ENCODE measurements around the gene PNPLA6.
"Not testable (repeated sequence)": the region's sequence is repeated elsewhere in the genome, so short reads cannot be mapped to it uniquely, and the experiment has no call there.

The PNPLA6 gene

DNA sequence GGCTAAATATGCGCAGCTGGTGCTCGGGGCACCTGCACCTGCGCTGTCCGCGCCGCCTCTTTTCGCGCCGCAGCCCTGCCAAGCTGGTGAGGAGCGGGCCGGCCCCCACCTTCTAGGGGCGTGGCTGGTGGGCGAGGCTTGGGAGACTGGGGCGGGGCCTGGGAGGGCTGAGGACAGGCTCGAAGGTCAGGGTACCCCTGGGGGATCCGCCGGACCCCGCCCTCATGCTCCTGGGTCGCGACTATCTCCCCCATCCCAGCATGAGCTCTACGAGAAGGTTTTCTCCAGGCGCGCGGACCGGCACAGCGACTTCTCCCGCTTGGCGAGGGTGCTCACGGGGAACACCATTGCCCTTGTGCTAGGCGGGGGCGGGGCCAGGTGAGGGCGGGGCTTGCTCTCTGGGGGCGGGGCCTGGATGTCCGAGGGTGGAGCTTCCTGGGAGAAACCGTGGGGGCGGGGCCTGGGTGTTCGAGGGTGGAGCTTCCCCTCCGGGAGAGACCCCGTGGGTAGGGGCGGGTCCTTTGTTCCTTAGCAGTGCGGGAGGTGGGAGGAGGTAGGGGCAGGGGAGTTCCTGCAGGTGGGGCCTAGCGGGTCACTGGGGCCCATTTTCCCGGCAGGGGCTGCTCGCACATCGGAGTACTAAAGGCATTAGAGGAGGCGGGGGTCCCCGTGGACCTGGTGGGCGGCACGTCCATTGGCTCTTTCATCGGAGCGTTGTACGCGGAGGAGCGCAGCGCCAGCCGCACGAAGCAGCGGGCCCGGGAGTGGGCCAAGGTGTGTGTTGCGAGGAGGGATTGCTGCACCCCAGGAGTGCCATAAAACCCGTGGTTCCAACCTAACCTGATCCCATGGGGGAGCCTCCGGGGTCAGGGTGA, 19.7 kb downstream of the PNPLA6 start:
- DNase-seq (ENCODE audit: low read depth) = no peak

DNA sequence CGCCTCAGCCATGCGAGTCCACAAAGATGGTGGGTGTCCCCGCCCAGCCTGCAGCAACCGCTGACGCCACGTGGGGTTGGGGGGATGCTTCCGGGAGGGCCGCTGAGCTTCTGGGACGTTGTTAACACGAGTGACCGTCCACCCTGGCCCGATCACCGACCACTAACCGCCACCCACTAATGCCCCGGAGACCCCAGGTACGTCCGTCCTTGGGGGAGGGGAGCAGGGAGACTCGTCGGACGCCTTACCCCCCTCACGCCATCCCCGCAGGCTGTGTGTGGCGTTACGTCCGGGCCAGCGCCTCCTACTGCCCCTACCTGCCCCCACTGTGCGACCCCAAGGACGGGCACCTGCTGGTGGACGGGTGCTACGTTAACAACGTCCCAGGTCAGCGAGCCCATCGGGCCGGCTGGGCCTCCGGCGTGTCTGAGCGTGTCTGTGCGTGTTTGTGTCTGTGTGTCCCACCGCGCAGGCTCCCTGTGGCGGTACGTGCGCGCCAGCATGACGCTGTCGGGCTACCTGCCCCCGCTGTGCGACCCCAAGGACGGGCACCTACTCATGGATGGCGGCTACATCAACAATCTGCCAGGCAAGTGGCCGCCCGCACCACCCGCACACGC, 21.3 kb downstream of the PNPLA6 start:
- no peak for DNase-seq (ENCODE audit: low read depth)

DNA sequence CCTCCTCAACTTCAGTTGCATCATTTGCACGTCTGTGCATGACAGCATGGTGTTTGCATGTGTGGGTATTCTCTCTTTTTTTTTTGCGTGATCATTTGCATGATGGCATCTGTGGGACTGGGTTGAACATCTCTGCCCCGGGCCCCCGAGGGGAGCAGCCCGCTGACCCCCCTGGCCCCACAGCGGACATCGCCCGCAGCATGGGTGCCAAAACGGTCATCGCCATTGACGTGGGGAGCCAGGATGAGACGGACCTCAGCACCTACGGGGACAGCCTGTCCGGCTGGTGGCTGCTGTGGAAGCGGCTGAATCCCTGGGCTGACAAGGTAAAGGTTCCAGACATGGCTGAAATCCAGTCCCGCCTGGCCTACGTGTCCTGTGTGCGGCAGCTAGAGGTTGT, 23.1 kb downstream of the PNPLA6 start:
- DNase-seq (ENCODE audit: low read depth) = no peak

DNA sequence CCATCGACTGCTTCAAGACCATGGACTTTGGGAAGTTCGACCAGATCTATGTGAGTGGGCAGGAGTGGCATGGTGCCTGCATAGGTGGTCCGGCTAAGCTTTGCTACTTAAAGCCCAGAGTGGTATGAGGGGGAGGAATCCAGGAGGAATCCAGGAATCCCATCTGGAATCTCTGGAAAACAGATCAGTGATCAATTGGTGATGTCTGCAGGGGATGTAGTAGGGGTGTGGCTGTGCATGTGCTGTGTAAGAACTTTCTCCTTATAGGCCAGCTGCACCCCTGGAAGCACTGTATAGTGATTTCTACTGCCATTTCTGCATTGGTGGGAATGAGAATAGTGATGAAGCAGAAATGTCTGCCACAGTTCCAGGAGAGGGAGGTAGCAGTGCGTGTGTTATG, 23.6 kb downstream of the PNPLA6 start:
- no peak for DNase-seq (ENCODE audit: low read depth)

DNA sequence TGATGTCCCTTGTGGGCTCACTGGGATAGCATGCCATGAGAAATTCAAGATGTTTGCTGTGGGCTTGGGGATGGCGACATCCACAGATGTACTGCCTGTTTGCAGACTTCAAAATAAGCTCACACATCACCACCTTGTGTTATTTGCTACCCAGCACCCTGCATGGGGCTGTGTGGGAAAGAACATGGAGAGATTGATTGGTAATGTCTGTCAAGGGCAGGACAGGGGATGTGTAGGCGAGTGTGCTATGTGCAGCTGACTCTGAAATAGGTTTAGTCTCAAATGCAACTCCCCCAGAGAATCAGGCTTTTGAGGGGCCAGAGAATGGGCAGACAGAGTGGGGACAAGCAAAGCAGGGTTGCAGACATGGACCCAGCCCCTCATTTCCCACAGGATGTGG, 24.7 kb downstream of the PNPLA6 start:
- DNase-seq (ENCODE audit: low read depth) = no peak

DNA sequence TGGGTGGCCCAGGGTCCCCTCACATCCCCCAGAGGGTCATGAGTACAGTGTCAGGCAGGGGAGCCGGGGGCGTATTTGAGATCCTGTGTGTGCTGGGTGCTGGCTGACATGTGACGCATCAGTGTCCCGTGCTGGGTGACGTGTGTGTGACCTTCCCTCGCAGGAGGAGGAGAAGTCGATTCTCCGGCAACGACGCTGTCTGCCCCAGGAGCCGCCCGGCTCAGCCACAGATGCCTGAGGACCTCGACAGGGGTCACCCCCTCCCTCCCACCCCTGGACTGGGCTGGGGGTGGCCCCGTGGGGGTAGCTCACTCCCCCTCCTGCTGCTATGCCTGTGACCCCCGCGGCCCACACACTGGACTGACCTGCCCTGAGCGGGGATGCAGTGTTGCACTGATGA, 25.8 kb downstream of the PNPLA6 start:
- no peak for DNase-seq (ENCODE audit: low read depth)

DNA sequence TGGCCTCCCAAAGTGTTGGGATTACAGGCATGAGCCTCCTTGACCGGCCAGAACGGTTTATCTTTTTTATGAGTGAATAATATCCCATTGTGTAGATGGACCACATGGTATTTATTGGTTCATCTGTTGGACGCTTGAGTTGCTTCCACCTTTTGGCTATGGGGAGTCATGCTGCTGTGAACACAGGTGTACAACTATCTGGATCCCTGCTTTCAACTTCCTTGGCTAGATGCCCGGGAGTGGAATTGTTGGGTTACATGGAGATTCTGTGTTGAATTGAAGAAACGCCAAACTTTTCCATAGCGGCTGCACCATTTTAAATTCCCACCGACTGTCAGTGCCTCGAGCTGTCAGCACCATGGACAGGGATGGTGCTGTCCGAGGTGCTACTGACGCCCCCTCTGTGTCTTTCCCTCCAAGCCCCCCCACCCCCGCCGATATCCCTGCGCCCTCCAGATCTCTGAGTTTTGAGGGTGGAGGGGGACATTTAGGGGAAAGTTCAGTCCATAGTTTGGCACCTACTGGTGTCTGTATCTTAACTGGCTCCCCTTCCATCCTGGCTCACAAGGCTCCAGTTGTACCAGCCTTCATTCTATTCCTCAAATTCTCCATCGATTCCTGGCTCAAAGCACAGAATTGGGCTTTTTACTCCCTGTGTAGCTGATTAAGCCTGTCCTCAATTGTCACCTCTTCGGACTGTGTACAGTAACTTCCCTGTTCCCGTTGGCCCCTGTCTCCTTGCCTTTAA, 27.3 kb downstream of the PNPLA6 start:
- peak; percentile 13 for DNase-seq (ENCODE audit: low read depth)

DNA sequence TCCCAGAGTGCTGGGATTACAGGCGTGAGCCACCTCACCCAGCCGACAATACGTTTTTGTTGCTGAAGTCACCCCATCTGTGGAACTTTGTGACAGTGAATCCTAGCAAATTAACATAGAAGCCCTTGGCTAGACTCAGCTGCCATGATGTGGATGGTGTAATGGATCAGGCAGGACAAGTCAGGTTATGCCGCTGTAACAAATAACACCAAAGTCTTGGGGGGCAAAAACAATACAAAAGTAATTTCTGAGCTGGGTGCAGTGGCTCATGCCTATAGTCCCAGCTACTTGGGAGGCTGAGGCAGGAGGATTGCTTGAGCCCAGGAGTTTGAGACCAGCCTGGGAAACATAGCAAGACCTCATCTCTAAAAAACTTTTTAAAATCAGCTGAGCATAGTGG, 29.3 kb downstream of the PNPLA6 start:
- no peak for DNase-seq (ENCODE audit: low read depth)

DNA sequence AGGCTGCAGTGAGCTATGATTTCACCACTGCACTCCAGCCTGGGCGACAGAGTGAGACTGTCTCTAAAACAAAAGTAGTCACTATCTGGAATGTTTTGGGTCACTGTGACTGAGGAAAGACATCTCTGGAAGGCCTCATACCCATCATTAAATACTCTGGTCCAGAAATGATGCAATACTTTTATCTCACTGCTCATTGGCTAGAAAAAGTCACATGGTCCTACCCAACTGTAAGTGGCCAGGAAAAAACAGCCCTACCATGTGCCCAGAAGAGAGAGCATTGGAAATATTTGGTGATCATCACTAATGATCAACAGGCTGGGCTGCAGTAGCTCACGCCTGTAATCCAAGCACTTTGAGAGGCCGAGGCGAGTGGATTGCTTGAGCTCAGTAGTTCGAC, 29.8 kb downstream of the PNPLA6 start:
- no peak for DNase-seq (ENCODE audit: low read depth)

DNA sequence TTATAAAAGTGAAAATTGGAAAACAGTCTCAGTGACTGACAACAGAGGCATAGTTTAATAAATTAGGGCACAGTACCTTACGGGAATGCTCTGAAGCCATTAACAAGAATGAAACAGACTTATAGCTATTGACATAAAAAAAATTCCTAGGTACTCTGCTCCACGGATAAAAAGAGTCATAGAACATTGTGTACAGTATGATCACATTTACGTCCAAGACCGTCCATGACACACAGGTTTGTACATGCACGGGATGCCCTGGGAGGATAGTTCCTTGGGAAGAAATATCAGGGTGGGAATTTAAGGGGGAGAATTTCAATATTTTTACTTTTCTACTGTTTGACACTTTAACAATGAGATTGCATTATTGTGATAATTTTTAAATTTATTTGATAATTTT, 35.2 kb downstream of the PNPLA6 start:
- DNase-seq (ENCODE audit: low read depth) = no peak

DNA sequence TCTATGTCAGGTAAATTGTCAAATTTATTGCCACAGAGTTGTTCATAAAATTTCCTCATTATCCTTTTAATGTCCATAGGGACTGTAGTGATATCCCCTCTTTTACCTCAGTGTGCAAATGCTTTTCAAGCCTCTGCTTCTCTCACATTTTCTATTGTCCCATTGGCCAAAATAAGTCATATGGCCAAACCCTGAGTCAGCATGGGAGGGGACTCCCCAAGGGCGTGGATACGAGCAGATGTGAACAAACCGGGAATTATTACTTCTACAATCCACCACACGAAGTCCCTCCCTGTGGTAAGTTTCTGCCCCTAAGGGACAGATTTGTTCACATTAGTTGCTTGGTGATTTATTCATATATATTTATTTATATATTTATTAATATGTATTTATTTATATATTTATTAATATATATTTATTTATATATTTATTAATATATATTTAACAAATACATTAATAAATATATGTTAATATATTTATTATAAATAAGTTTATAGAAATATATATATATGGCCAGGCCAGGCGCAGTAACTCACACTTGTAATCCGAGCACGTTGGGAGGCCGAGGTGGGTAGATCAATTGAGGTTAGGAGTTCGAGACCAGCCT, 40.0 kb downstream of the PNPLA6 start:
- DNase-seq (ENCODE audit: low read depth) = peak; percentile 31

DNA sequence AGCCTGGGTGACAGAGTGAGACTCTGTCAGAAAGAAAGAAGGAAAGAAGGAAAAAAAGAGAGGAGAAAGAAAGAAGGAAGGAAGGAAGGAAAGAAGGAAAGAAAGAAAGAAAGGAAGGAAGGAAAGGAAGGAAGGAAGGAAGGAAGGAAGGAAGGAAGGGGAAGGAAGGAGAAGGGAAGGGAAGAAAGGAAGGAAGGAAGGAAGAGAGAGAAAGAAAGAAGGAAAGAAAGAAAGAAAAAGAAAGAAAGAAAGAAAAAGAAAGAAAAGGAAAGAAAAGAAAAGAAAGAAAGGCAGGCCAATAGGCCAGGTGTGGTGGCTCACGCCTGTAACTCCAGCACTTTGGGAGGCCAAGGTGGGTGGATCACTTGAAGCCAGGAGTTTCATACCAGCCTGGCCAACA, 41.9 kb downstream of the PNPLA6 start:
- not testable (repeated sequence) for DNase-seq (ENCODE audit: low read depth)

DNA sequence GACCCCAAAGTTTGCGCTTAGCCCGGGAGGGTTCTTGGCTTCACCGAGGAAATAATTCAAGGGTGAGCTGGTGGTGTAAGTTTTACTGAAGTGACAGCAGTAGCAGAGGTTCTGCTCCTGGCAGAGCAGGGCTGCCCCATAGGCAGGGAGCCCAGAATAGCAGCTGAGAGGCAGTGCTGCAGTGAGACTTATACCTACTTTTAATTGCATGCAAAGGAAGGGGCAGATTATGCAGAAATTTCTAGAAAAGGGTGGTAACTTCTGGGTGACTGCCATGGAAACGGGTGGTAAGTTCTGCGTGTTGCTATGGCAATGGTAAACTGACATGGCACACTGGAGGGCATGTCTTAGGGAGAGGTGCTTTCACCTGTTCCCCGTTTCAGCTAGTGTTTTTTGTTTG, 42.6 kb downstream of the PNPLA6 start:
- DNase-seq (ENCODE audit: low read depth) = no peak

DNA sequence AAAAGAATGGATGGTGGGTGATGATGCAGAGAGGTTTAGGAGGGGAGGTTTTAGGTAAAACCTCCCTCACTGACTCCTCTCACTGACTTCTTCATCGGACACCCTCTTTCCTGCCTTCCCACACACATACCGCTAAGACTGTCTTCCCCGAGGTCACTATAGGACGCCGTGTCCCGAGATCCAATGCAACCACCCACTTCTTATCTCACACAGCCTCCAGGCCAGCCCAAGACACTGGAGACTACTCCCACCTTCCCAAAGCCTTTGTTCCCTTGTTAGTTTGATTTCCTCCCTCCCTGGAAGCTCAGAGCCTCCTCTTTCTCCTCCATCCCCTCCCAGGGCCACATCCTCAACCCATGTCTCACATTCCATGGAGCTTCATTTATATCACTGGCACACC, 43.7 kb downstream of the PNPLA6 start:
- no peak for DNase-seq (ENCODE audit: low read depth)

DNA sequence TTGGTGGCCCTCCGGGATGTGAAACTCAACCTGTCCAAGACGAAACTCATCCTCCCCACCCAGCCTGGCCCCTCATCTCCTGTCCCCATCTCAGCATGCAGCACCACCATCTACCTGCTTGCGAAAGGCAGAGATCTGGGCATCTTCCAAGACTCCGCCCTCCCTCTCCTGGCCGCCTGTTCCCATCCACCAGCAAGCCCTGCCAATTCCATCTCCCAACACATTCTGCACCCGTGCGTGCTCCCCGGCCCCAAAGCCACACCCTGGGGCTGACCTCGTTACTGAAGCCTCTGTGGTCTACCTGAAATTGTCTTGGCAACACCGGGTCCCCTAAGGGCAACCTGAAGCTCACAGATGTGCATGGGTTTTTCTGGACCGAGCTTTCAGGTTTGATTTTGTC, 46.9 kb downstream of the PNPLA6 start:
- DNase-seq (ENCODE audit: low read depth) = no peak

DNA sequence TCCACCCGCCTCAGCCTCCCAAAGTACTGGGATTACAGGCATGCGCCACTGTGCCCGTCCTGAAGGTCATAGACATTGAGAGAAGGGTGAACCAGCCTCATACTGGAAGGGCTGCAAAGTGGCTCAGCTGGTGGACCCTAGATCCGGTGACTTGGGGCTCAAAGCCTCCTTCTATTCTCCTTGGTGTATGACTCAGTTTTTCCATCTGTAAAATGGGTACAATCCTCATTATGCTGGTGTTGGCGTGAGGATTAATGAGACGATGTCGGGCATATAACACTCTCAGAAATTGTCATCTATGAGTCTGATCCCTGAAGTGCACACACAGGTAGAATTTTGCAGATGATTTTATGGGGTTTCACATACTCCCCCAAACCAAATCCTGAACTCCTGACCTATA, 54.3 kb downstream of the PNPLA6 start:
- no peak for DNase-seq (ENCODE audit: low read depth)

DNA sequence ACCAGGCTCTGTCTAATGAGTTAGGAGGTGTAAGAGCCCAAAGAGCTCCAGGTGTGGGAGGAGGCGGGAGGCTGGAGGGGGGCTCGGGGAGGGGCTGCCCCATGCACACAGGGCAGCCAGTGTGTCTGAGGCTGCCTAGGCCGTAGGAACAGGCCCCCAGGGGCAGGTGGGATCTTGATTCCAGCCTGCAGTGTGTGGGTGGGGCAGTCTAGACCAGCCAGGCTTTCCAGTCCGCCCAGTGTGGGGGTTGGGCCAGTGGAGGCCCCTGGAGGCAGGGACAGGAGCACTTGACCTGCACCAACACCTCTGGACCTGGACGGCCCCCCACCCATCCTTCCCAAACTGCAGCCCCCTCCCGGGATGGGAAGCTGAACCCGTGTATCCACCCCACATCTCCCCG, 54.7 kb downstream of the PNPLA6 start:
- DNase-seq (ENCODE audit: low read depth) = no peak

DNA sequence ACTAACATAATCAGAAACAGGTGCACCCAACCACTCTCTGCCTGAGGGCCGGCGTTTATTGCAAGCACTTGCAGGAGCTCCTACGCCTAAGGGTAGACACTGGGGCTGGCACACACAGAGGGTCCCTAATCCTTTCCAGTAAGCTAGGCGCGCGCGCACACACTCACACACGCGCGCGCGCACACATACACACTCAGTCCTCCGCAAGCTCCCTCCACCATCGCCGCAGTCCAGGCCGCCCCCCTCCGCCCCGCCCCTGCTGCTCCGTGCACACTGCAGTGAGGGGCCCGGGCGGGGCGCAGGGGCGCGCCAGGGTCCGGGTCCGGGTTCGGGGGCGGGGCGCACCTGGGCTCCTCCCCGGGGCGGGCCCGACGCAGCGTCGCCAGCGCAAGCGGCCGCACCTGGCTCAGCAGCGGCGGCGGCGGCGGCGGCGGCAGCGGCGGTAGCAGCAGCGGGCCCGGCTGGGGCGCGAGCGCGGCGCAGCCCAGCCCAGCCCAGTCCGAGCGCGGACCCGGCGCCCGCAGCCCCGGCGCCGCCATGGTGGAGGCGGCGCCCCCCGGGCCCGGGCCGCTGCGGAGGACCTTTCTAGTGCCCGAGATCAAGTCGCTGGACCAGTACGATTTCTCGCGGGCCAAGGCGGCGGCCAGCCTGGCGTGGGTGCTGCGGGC, 60.1 kb downstream of the PNPLA6 start, which contains the start of gene CAMSAP3:
TSS of gene CAMSAP3 (plus strand) at position 398 of the 668 bp plus-strand sequence. CDS start at position 538, 140 bp downstream.
- peak; percentile 9 for DNase-seq (ENCODE audit: low read depth)

DNA sequence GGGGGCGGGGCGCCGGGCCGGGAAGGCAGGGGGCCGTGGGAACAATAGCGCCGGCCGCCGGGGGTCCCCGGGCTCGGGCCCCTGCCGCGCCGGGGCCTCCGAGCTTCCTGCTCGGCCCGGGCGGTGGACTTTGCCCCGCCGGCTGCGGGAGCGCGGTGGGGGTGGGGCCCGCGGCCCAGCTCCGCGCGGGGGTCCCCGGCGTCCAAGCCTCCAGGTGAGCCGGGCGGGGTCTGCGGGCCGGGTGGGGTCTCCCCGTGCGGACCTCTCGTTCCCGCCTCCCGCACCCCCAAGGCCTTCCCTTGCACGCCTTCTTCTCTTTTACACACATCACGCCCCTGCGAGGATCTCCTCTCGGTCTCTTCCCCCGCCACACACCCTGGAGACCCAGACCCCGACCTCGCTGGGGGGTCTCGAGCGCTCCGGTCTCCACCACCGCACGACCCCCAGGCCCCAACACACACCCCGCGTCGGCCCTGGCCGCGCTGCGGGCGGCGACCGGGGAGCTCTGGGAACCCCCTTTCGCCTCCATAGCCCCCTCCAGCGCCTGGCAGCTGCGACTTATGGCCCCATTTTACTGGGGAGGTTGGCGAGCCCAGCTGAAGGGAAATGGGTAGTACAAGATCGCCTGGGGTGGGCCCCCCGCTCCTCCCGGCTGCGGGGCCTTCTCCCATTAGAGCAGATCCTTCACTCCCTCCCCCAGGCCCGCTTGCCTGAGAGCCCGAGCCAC, 60.9 kb downstream of the PNPLA6 start:
- no peak for DNase-seq (ENCODE audit: low read depth)

DNA sequence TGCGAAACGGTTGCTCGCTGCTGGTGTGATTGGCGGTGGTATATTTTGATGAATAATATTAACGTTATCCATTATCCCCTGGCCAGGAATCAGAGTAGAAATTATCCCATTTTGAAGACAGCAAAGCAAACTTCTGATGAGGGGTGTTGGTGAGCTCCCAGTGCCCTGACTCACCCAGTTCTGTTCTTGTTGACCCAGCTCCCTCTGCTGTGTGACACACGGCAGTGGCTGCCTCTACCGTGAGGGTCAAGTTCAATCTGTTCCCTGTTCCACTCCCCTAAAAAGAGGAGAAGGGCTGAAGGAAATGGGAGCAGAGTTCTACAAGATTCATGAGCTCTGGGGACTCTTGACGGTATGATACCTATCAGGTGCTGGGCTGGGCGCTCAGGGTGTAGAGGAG, 62.2 kb downstream of the PNPLA6 start:
- DNase-seq (ENCODE audit: low read depth) = no peak

DNA sequence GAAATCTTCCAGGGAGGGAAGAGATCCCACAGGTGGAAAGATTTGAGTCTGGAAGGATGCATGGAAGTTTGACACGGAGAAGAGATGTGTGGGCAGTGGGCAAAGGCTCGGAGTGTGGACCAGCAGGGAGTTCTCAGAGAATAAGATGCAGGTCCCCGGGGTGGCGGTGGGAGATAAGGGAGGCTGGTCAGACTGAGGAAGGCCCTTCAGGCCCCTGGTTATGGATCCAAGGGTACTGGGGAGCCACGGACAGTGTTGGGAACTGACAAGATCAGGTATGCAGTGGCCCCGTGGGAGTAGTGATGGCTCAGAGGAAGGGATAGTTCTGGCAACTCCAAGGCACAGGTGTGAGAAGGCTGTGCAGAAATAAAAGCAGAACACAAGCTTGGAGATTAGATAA, 62.7 kb downstream of the PNPLA6 start:
- DNase-seq (ENCODE audit: low read depth) = no peak
